Measurements from ENCODE around the gene CYP2D6.
"Not testable (repeated sequence)": the region's sequence is repeated elsewhere in the genome, so short reads cannot be mapped to it uniquely, and the experiment has no call there.

CYP2D6 gene

GRCh38 chr22:42130639-42131431, at the start of gene CYP2D6:
Gene CYP2D6 (minus strand): TSS chr22:42130810. CDS start chr22:42130791, 19 bp downstream.
- not testable (repeated sequence) for DNase-seq (ENCODE audit: low spot score)

- no peak for DNase-seq (ENCODE audit: low spot score)
Observed at GRCh38 chr22:42179616-42180015, 49.0 kb upstream of the CYP2D6 start.

GRCh38 chr22:42178910-42179519, 48.4 kb upstream of the CYP2D6 start:
- DNase-seq (ENCODE audit: low spot score), result no peak

GRCh38 chr22:42177891-42178336, 47.3 kb upstream of the CYP2D6 start:
- no peak for DNase-seq (ENCODE audit: low spot score)

- DNase-seq (ENCODE audit: low spot score), result no peak
Observed at GRCh38 chr22:42176255-42176915, 45.8 kb upstream of the CYP2D6 start.

GRCh38 chr22:42174062-42174461, 43.5 kb upstream of the CYP2D6 start:
- no peak for DNase-seq (ENCODE audit: low spot score)

- DNase-seq (ENCODE audit: low spot score), result no peak
Observed at GRCh38 chr22:42173183-42173926, 42.7 kb upstream of the CYP2D6 start.

- DNase-seq (ENCODE audit: low spot score), result no peak
Observed at GRCh38 chr22:42172773-42173172, 42.2 kb upstream of the CYP2D6 start.

- peak; percentile 76 for DNase-seq (ENCODE audit: low spot score)
Observed at GRCh38 chr22:42171946-42172719, 41.5 kb upstream of the CYP2D6 start.

GRCh38 chr22:42171417-42171816, 40.8 kb upstream of the CYP2D6 start:
- no peak for DNase-seq (ENCODE audit: low spot score)

- no peak for DNase-seq (ENCODE audit: low spot score)
Observed at GRCh38 chr22:42170946-42171345, 40.3 kb upstream of the CYP2D6 start.

- peak; percentile 82 for DNase-seq (ENCODE audit: low spot score)
Observed at GRCh38 chr22:42169055-42169469, 38.5 kb upstream of the CYP2D6 start.

GRCh38 chr22:42168476-42168875, 37.9 kb upstream of the CYP2D6 start:
- DNase-seq (ENCODE audit: low spot score), result no peak

- DNase-seq (ENCODE audit: low spot score), result no peak
Observed at GRCh38 chr22:42167066-42167465, 36.5 kb upstream of the CYP2D6 start.

GRCh38 chr22:42164901-42165300, 34.3 kb upstream of the CYP2D6 start:
- DNase-seq (ENCODE audit: low spot score), result no peak

- DNase-seq (ENCODE audit: low spot score), result no peak
Observed at GRCh38 chr22:42163515-42163914, 32.9 kb upstream of the CYP2D6 start.

GRCh38 chr22:42162728-42163489, 32.3 kb upstream of the CYP2D6 start:
- DNase-seq (ENCODE audit: low spot score), result no peak

GRCh38 chr22:42160830-42161696, 30.5 kb upstream of the CYP2D6 start:
- no peak for DNase-seq (ENCODE audit: low spot score)

- DNase-seq (ENCODE audit: low spot score), result no peak
Observed at GRCh38 chr22:42160251-42160650, 29.6 kb upstream of the CYP2D6 start.
